CD14-positive monocyte (primary cell): ENCODE results near the gene MSL1. TPM values are rescaled to one million over a fixed set of nuclear protein-coding genes. Genes with fewer than 3 reads are reported as not detected.
A peak's percentile ranks its signal among the peaks of the same experiment; 100 is the strongest.

Experiments
- DNase-seq, 3 donors: peaks; one replicate each; pipeline ENCODE4 v3.0.0-alpha.2; 2011 to 2022
- H2AFZ ChIP-seq: 2 replicates; pipeline ENCODE4 v1.6.0; 2012; ENCODE audit warnings: mild to moderate bottlenecking, low read depth, low read length, inconsistent platforms; ENCODE audit not compliant: insufficient read depth, poor library complexity, severe bottlenecking
- H3K27ac ChIP-seq, 2 donors: 1 replicate in 1 of 2; 2 replicates in 1 of 2; pipeline ENCODE4 v1.5.1; 2012 to 2013; ENCODE audit warnings: low read length in 2 of 2, control low read depth in 1 of 2, inconsistent platforms in 1 of 2, low read depth in 1 of 2, mild to moderate bottlenecking in 1 of 2
- H3K27me3 ChIP-seq, 2 donors: one replicate each; pipeline versions ENCODE4 v1.6.0 to v1.6.1; 2011 to 2013; ENCODE audit warnings: low read length in 2 of 2; ENCODE audit not compliant: control insufficient read depth in 2 of 2, insufficient read depth in 2 of 2
- H3K36me3 ChIP-seq, 2 donors: replicated peaks in 1 of 2; 1 replicate in 1 of 2; 2 replicates in 1 of 2; pipeline versions ENCODE4 v1.5.1 to v1.6.1; 2012 to 2013; ENCODE audit warnings: low read length in 2 of 2, control low read depth in 1 of 2, inconsistent platforms in 1 of 2, mild to moderate bottlenecking in 1 of 2; ENCODE audit not compliant: insufficient read depth in 2 of 2, control insufficient read depth in 1 of 2
- H3K4me1 ChIP-seq, 2 donors: 1 replicate in 1 of 2; 2 replicates in 1 of 2; pipeline versions ENCODE4 v1.5.1 to v1.6.1; 2012 to 2013; ENCODE audit warnings: low read length in 2 of 2, control low read depth in 1 of 2, inconsistent platforms in 1 of 2, mild to moderate bottlenecking in 1 of 2, moderate library complexity in 1 of 2; ENCODE audit not compliant: insufficient read depth in 2 of 2, control insufficient read depth in 1 of 2
- H3K4me2 ChIP-seq: replicated peaks from 2 replicates; pipeline ENCODE3; 2012; ENCODE audit warnings: low read length, moderate library complexity, mild to moderate bottlenecking; ENCODE audit not compliant: poor library complexity, severe bottlenecking; ENCODE audit errors: extremely low read depth
- H3K4me3 ChIP-seq, 3 experiments: fragments of 200-600 bp in 1 of 3; sonication (generic) in 1 of 3; replicated peaks in 1 of 3; 1 replicate in 2 of 3; 2 replicates in 1 of 3; pipeline ENCODE4 v1.5.1; 2011 to 2013; ENCODE audit warnings: low read length in 3 of 3, mild to moderate bottlenecking in 3 of 3, control low read depth in 2 of 3, low read depth in 2 of 3, inconsistent platforms in 1 of 3, moderate library complexity in 1 of 3
- H3K79me2 ChIP-seq: 2 replicates; pipeline ENCODE4 v1.6.0; 2012; ENCODE audit warnings: mild to moderate bottlenecking, control low read depth, inconsistent platforms, low read length, moderate library complexity; ENCODE audit not compliant: insufficient read depth
- H3K9ac ChIP-seq: 2 replicates; pipeline ENCODE4 v1.6.0; 2017; ENCODE audit warnings: low read length, mild to moderate bottlenecking; ENCODE audit not compliant: insufficient read depth, poor library complexity, severe bottlenecking
- H3K9me3 ChIP-seq, 2 donors: replicated peaks in 1 of 2; 1 replicate in 1 of 2; 2 replicates in 1 of 2; pipeline versions ENCODE4 v1.5.1 to v1.6.1; 2012 to 2013; ENCODE audit warnings: low read length in 2 of 2, control low read depth in 1 of 2; ENCODE audit not compliant: control insufficient read depth in 1 of 2, insufficient read depth in 1 of 2
- H4K20me1 ChIP-seq: 2 replicates; pipeline ENCODE4 v1.6.0; 2012; ENCODE audit warnings: mild to moderate bottlenecking, low read length, control low read depth, moderate library complexity; ENCODE audit not compliant: insufficient read depth
- H3K27ac Mint-ChIP-seq, 7 donors: one replicate each; pipeline ENCODE4 v1.8.0; 2020; ENCODE audit warnings: mild to moderate bottlenecking in 7 of 7, mixed read lengths in 7 of 7, moderate library complexity in 6 of 7, inconsistent platforms in 2 of 7
- H3K27me3 Mint-ChIP-seq, 3 donors: one replicate each; pipeline ENCODE4 v1.8.0; 2021 to 2022; ENCODE audit warnings: low read depth in 3 of 3, mild to moderate bottlenecking in 3 of 3, mixed read lengths in 3 of 3, moderate library complexity in 3 of 3, inconsistent platforms in 1 of 3
- H3K36me3 Mint-ChIP-seq, 2 donors: one replicate each; pipeline ENCODE4 v1.8.0; 2020; ENCODE audit warnings: mixed read lengths in 2 of 2, inconsistent platforms in 1 of 2, mild to moderate bottlenecking in 1 of 2
- H3K4me1 Mint-ChIP-seq: one replicate; pipeline ENCODE4 v1.8.0; 2020; ENCODE audit warnings: mild to moderate bottlenecking, mixed read lengths
- H3K4me3 Mint-ChIP-seq, 2 donors: one replicate each; pipeline ENCODE4 v1.8.0; 2020; ENCODE audit warnings: mild to moderate bottlenecking in 2 of 2, mixed read lengths in 2 of 2, moderate library complexity in 1 of 2
- H3K9me3 Mint-ChIP-seq, 7 donors: one replicate each; pipeline ENCODE4 v1.8.0; 2020 to 2022; ENCODE audit warnings: mixed read lengths in 7 of 7, mild to moderate bottlenecking in 6 of 7, moderate library complexity in 6 of 7, inconsistent platforms in 2 of 7
- WGBS: methylation state at CpG from one replicate; pipeline ENCODE4 v1.1.5; 2013; ENCODE audit warnings: missing lambda C conversion rate; ENCODE audit not compliant: insufficient coverage; 5-methylcytosine and 5-hydroxymethylcytosine counted together
- intact Hi-C, 2 donors: fragments of 100-400 bp; cut with micrococcal nuclease; formaldehyde crosslinking; loops; one replicate each; pipeline versions ENCODE4 v1.15.0 to v1.15.1; 2023
- polyA plus RNA-seq, 3 donors: library from polyadenylated mRNA; depleted of rRNA in 1 of 3; unstranded in 2 of 3; stranded (reverse) in 1 of 3; fragments of 300-500 nt in 2 of 3; fragments of >200 nt in 1 of 3; fragmentation: Illumina TruSeq in 2 of 3; gene quantifications; 1 replicate in 2 of 3; 2 replicates in 1 of 3; pipeline ENCODE4 v1.2.3, GENCODE V29; 2012 to 2021
- TF ChIP-seq, protein P1 (sequence below): fragments of 200-600 bp; IDR thresholded peaks from one replicate; pipeline ENCODE4 v1.8.0; 2022; ENCODE audit warnings: antibody characterized with exemption, mild to moderate bottlenecking

Gene MSL1
- polyA plus RNA-seq, 3 donors, result 10.0 to 89.2 (median 11.4) TPM

GRCh38 chr17:40094874-40095273, 26.9 kb upstream of the MSL1 start:
- intact Hi-C loops, result loop anchor here (5.0 kb wide), 2 partner anchors 33 to 227 kb away; partner anchors contain the start of gene THRA (in 2 of the 2)

GRCh38 chr17:40095351-40095943, 26.3 kb upstream of the MSL1 start:
- no peaks in the 10 kb centered on the region for H3K9me3 ChIP-seq
- Mint-ChIP-seq H3K4me3 (peak overlapping the region in 1 of 2 donors; percentile 48), H3K9me3 (peaks cover 0 to 5% (median 0%) of the 10 kb centered on the region in 7 donors), H3K4me1 (peaks cover 63% of the 10 kb centered on the region), H3K36me3 (peaks cover 32 to 44% of the 10 kb centered on the region in 2 donors), H3K27ac (peak overlapping the region; percentile 87 to 99 (median 98)), H3K27me3 (peaks cover 0 to 2% (median 0%) of the 10 kb centered on the region in 3 donors)
- WGBS, result 85% methylated on average over 12 of the region's 17 CpGs
- TF ChIP-seq, protein P1, sequence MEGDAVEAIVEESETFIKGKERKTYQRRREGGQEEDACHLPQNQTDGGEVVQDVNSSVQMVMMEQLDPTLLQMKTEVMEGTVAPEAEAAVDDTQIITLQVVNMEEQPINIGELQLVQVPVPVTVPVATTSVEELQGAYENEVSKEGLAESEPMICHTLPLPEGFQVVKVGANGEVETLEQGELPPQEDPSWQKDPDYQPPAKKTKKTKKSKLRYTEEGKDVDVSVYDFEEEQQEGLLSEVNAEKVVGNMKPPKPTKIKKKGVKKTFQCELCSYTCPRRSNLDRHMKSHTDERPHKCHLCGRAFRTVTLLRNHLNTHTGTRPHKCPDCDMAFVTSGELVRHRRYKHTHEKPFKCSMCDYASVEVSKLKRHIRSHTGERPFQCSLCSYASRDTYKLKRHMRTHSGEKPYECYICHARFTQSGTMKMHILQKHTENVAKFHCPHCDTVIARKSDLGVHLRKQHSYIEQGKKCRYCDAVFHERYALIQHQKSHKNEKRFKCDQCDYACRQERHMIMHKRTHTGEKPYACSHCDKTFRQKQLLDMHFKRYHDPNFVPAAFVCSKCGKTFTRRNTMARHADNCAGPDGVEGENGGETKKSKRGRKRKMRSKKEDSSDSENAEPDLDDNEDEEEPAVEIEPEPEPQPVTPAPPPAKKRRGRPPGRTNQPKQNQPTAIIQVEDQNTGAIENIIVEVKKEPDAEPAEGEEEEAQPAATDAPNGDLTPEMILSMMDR, result no peak
- intact Hi-C loops, result loop anchor here (5.0 kb wide), 2 partner anchors 33 to 227 kb away; partner anchors contain the start of gene THRA (in 2 of the 2)
- H3K9ac ChIP-seq, result peak overlapping the region; percentile 39
- H3K4me2 ChIP-seq, result peak overlapping the region; percentile 37
- H3K27me3 ChIP-seq, result no peaks in the 10 kb centered on the region
- no peaks in the 10 kb centered on the region for H3K79me2 ChIP-seq
- peaks cover 8% of the 10 kb centered on the region for H4K20me1 ChIP-seq
- H3K4me1 ChIP-seq, result peaks cover 53 to 54% of the 10 kb centered on the region in 2 donors
- peak overlapping the region; percentile 67 to 95 for H3K27ac ChIP-seq
- peak overlapping the region in 1 of 3 experiments; percentile 42 for H3K4me3 ChIP-seq
- H3K36me3 ChIP-seq, result peaks cover 23% of the 10 kb centered on the region in 2 donors
- DNase-seq, result no peak
- no peak overlapping the region for H2AFZ ChIP-seq

More at GRCh38 chr17:40094874-40095273, 26.9 kb upstream of the MSL1 start:
- Histone ChIP-seq H4K20me1 (peaks cover 6% of the 10 kb centered on the region), H3K9ac (no peak overlapping the region), H3K4me1 (peaks cover 47 to 48% of the 10 kb centered on the region in 2 donors), H3K36me3 (peaks cover 27 to 29% of the 10 kb centered on the region in 2 donors), H3K27me3 (no peaks in the 10 kb centered on the region), H3K4me3 (no peak overlapping the region), H3K9me3 (no peaks in the 10 kb centered on the region), H3K4me2 (no peak overlapping the region), H3K27ac (no peak overlapping the region), H3K79me2 (no peaks in the 10 kb centered on the region), H2AFZ (no peak overlapping the region)
- Mint-ChIP-seq H3K36me3 (peaks cover 37 to 50% of the 10 kb centered on the region in 2 donors), H3K27me3 (peaks cover 0 to 2% (median 0%) of the 10 kb centered on the region in 3 donors), H3K9me3 (peaks cover 0 to 2% (median 0%) of the 10 kb centered on the region in 7 donors), H3K4me1 (peaks cover 57% of the 10 kb centered on the region), H3K27ac (peak overlapping the region in 6 of 7 donors; percentile 87 to 99 (median 98)), H3K4me3 (no peak overlapping the region)
- no peak for DNase-seq
- TF ChIP-seq, protein P1, result no peak
- WGBS, result 92% methylated on average over 8 of the region's 14 CpGs
